A673 (cell line): ENCODE data around the gene SLC17A5.
A peak's percentile ranks its signal among the peaks of the same experiment; 100 is the strongest.

Experiments used
- EZH2 ChIP-seq: fragments of 200-600 bp; sonication (generic); IDR thresholded peaks from 2 replicates; pipeline ENCODE4 v1.6.1; 2017; ENCODE audit warnings: borderline replicate concordance, low read depth, mild to moderate bottlenecking, mixed read lengths, antibody characterized with exemption, low read length; ENCODE audit not compliant: poor library complexity, severe bottlenecking
- TF ChIP-seq, protein P1 (sequence below): fragments of 300-800, 200-600 bp; sonication (generic); conservative IDR thresholded peaks from 2 replicates; pipeline ENCODE4 v1.5.1; 2017; ENCODE audit warnings: low read depth, mild to moderate bottlenecking, antibody characterized with exemption, low read length, moderate library complexity, mixed read lengths

DNA sequence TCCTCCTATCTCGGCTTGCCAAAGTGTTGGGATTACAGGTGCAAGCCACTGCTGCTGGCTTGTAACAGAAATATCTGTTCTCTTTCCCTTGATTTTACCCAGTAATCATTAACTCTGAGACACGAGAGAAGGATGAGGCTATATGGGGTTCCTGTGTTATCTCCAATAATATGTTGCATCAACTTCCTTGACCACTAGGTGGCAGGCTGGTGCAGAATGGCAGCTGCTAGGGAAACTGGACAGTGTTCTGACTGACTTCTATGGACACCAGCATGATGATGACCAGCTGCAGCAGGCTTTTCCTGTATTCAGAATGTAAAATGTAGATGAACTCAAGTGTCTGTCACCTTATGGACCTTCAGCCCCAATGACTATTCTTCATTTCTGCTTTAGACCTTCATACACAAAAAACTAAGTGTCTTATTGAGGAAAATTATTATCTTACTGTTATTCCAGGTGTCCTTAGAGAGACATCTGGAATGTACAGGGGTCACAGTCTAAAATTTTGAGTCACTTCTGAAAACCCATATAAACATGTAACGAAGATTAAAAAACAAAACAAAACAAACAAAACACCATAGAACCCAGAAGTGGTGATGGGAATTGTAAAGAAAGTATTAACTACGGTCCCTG is 21.8 kb upstream of the SLC17A5 start:
- TF ChIP-seq, protein P1, sequence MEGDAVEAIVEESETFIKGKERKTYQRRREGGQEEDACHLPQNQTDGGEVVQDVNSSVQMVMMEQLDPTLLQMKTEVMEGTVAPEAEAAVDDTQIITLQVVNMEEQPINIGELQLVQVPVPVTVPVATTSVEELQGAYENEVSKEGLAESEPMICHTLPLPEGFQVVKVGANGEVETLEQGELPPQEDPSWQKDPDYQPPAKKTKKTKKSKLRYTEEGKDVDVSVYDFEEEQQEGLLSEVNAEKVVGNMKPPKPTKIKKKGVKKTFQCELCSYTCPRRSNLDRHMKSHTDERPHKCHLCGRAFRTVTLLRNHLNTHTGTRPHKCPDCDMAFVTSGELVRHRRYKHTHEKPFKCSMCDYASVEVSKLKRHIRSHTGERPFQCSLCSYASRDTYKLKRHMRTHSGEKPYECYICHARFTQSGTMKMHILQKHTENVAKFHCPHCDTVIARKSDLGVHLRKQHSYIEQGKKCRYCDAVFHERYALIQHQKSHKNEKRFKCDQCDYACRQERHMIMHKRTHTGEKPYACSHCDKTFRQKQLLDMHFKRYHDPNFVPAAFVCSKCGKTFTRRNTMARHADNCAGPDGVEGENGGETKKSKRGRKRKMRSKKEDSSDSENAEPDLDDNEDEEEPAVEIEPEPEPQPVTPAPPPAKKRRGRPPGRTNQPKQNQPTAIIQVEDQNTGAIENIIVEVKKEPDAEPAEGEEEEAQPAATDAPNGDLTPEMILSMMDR, result peak; percentile 88
- no peak for TF ChIP-seq EZH2
